Measurements from ENCODE around the gene XYLT1.

The XYLT1 gene

DNA sequence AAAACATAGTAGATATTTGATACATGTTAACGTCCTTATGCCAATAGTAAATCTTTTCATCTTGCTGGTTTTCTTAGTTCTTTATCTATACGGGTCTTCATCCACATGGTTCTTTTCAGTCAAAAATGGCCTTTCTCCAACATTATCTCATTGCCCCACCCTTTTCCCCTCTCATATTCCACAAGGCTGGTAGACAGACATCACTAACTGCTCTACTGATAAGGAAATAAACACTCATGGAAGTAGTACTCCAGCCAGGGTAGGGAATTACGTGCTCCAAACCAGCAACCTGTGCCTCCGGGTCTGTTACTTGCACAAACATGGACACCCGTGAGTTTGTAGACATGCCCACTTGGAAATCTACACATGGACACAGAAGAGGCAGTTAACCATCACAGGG lies 141.4 kb downstream of the XYLT1 start (continued):
- TF ChIP-seq ZSCAN18 (tag by site-specific recombination; IDR thresholded peaks at IDR 0.05): no peak

GRCh38 chr16:17328932-17329331 lies 141.8 kb downstream of the XYLT1 start:
- no peak overlapping the region for H3K27ac ChIP-seq (ENCODE audit: extremely low read depth, low read depth, low read length)
- no peak overlapping the region for H3K4me3 ChIP-seq (ENCODE audit: low read depth, low read length)
- TF ChIP-seq ZNF366 (tag by site-specific recombination; conservative IDR thresholded peaks at IDR 0.05): no peak
- TF ChIP-seq ZSCAN30 (tag by site-specific recombination; IDR thresholded peaks at IDR 0.05): no peak
- no peak for TF ChIP-seq BCL11B (tag by site-specific recombination; IDR thresholded peaks at IDR 0.05; ENCODE audit: low read depth)
- TF ChIP-seq ZNF350 (tag by site-specific recombination; IDR thresholded peaks at IDR 0.05): no peak
- no peak for TF ChIP-seq ZNF426 (tag by site-specific recombination; IDR thresholded peaks at IDR 0.05)
- TF ChIP-seq ZNF654 (tag by site-specific recombination; IDR thresholded peaks at IDR 0.05; ENCODE audit: low read depth): no peak
- H3K9me3 ChIP-seq (ENCODE audit: control insufficient read depth, insufficient read depth, low read depth, low read length): no peaks in the 10 kb centered on the region
- no peaks in the 10 kb centered on the region for H3K36me3 ChIP-seq (ENCODE audit: control insufficient read depth in 2 of 2, insufficient read depth in 1 of 2, low read length in 2 of 2)
- ChIA-PET POLR2A (no interaction called here), CTCF (no interaction called here)
- H3K4me1 ChIP-seq (ENCODE audit: control insufficient read depth, insufficient read depth, low read length): 0 out of 2 replicates have a peak, but pooled peaks cover 3% of the 10 kb centered on the region

DNA sequence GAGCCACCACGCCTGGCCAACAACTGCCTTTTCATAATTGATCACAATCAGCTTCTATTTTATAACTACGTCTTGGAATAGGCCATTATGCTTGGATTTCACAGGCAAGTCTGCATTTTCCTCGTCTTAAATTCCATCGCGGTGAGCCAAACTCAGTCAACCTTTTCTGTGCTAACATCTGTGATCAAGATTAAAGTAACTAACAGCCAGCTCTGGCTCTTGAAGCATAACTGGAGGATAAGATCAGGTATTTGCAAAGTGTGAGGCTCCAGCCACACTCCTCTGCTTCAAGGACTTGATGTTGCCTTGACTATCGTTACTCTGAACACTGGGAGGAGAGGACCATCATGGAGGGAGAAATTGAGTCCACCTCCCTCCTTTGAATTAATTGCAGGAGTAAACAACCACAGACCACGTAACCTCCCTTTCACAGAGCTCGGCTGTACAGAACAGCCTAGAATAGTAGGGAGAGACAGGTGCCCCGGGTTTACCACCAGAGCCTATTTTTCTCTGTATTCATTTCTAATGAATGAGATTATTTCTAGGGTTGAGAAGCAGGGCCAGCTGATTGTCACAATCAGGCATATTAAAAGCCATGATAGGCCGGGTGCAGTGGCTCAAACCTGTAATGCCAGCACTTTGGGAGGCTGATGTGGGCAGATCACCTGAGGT lies 143.0 kb downstream of the XYLT1 start:
- Histone ChIP-seq H3K9me3 (ENCODE audit: control insufficient read depth, insufficient read depth, low read depth, low read length) (no peaks in the 10 kb centered on the region), H3K4me1 (ENCODE audit: control insufficient read depth, insufficient read depth, low read length) (0 out of 2 replicates have a peak, but pooled peaks cover 3% of the 10 kb centered on the region), H3K27ac (ENCODE audit: extremely low read depth, low read depth, low read length) (no peak overlapping the region), H3K36me3 (ENCODE audit: control insufficient read depth in 2 of 2, insufficient read depth in 1 of 2, low read length in 2 of 2) (no peaks in the 10 kb centered on the region), H3K4me3 (ENCODE audit: low read depth, low read length) (no peak overlapping the region)
- ChIA-PET CTCF (no interaction called here), POLR2A (no interaction called here)
- no peak for TF ChIP-seq MYNN (tag by site-specific recombination; IDR thresholded peaks at IDR 0.05; ENCODE audit: borderline replicate concordance)
- no peak for TF ChIP-seq ZNF747 (tag by site-specific recombination; IDR thresholded peaks at IDR 0.05)
- no peak for TF ChIP-seq ZNF670 (tag by site-specific recombination; IDR thresholded peaks at IDR 0.05; ENCODE audit: low read depth)
- no peak for TF ChIP-seq BCL6B (tag by site-specific recombination; IDR thresholded peaks at IDR 0.05)
- TF ChIP-seq WT1 (tag by site-specific recombination; IDR thresholded peaks at IDR 0.05): no peak
- TF ChIP-seq ZNF23 (tag by site-specific recombination; IDR thresholded peaks at IDR 0.05; ENCODE audit: borderline replicate concordance): no peak
- TF ChIP-seq ZNF18 (tag by site-specific recombination; IDR thresholded peaks at IDR 0.05): no peak
- TF ChIP-seq ZNF791 (tag by site-specific recombination; IDR thresholded peaks at IDR 0.05): no peak
- TF ChIP-seq ZNF202 (tag by site-specific recombination; IDR thresholded peaks at IDR 0.05; ENCODE audit: borderline replicate concordance): no peak
- TF ChIP-seq ZBTB26 (tag by site-specific recombination; optimal IDR thresholded peaks at IDR 0.05): no peak
- TF ChIP-seq ZNF514 (tag by site-specific recombination; IDR thresholded peaks at IDR 0.05): no peak
- TF ChIP-seq ZNF626 (tag by site-specific recombination; IDR thresholded peaks at IDR 0.05): no peak
- no peak for TF ChIP-seq ZNF394 (tag by site-specific recombination; IDR thresholded peaks at IDR 0.05; ENCODE audit: borderline replicate concordance)
- no peak for TF ChIP-seq ZNF658 (tag by site-specific recombination; IDR thresholded peaks at IDR 0.05)

Data from HEK293 (cell line).